HCT116 (cell line): ENCODE data around the gene GRIN2C.

Experiments
- EZH2 ChIP-seq: fragments of 200-600 bp; sonication (generic); IDR thresholded peaks from 2 replicates; pipeline ENCODE4 v1.6.1; 2017; ENCODE audit warnings: antibody characterized with exemption, mixed run types
- TF ChIP-seq, protein P1 (sequence below), 3 experiments: fragments of 200-600 bp in 1 of 3; sonication (generic) in 1 of 3; IDR thresholded peaks in 2 of 3; conservative IDR thresholded peaks in 1 of 3; 2 replicates each; pipeline ENCODE4 v1.5.1; 2012 to 2017; ENCODE audit warnings: low read depth in 2 of 3, low read length in 2 of 3, antibody characterized with exemption in 1 of 3, borderline replicate concordance in 1 of 3, control low read depth in 1 of 3, mild to moderate bottlenecking in 1 of 3, mixed read lengths in 1 of 3, mixed run types in 1 of 3, moderate library complexity in 1 of 3; ENCODE audit not compliant: insufficient read depth in 1 of 3

DNA sequence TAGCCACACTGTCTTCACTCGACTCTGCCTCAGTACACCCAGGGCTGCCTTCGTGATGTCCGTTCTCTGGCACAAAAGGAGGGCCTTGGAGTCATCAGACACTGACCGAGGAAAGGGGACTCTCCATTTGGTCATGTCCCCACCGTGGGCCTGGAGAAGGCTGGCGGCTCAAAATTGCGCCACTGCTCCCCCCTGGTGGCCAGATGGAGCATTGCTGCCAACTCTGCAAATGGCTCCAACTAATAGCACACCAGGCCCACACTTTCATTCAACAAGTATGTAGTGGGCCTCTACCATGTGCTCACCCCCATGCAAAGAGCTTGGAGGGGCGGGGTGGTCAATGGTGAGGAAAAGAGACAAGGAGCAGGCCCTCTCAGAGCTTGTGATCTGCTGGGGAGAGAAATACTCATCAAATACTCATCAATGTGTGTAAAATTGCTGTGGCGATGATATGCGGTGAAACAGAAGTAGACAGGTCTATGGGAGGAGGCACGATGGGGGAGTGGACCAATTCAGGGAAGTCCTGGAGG is 5.2 kb upstream of the GRIN2C start:
- TF ChIP-seq EZH2 = no peak
- TF ChIP-seq, protein P1, sequence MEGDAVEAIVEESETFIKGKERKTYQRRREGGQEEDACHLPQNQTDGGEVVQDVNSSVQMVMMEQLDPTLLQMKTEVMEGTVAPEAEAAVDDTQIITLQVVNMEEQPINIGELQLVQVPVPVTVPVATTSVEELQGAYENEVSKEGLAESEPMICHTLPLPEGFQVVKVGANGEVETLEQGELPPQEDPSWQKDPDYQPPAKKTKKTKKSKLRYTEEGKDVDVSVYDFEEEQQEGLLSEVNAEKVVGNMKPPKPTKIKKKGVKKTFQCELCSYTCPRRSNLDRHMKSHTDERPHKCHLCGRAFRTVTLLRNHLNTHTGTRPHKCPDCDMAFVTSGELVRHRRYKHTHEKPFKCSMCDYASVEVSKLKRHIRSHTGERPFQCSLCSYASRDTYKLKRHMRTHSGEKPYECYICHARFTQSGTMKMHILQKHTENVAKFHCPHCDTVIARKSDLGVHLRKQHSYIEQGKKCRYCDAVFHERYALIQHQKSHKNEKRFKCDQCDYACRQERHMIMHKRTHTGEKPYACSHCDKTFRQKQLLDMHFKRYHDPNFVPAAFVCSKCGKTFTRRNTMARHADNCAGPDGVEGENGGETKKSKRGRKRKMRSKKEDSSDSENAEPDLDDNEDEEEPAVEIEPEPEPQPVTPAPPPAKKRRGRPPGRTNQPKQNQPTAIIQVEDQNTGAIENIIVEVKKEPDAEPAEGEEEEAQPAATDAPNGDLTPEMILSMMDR (IDR thresholded peaks at IDR 0.05 in 2 of 3, conservative IDR thresholded peaks at IDR 0.05 in 1 of 3; ENCODE audit: borderline replicate concordance in 1 of 3, insufficient read depth in 1 of 3, low read depth in 2 of 3, low read length in 2 of 3) = peak; percentile 89 to 100 (median 100)
